GM10266 (cell line): ENCODE data around the gene EIF3J.
A peak's percentile ranks its signal among the peaks of the same experiment; 100 is the strongest.

Experiments used
- DNase-seq: peaks from one replicate; pipeline ENCODE4 v3.0.0; 2012; ENCODE audit errors: extremely low spot score
- TF ChIP-seq, protein P1 (sequence below): IDR thresholded peaks from 2 replicates; pipeline ENCODE4 v1.5.1; 2012; ENCODE audit warnings: mild to moderate bottlenecking, low read depth; ENCODE audit not compliant: control insufficient read depth, insufficient read depth; ENCODE audit errors: missing control alignments

EIF3J gene

DNA sequence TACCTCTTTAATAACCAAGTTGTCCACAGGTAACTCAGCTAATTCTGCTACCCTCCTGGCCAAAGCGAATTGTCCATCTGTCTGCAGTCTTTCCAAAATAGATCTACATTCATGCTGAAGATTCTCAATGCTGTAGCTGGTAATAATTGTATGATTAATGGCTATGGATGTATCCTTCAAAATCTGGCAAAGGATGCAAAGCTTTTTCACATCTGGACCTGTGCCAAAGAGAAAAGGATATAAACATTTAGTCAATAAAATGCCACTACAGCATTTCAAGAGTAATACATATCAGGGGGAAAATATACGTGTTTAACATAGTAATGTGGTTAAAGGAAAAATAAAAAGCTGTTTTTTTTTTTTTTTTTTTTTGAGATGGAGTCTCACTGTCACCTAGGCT is 48.7 kb downstream of the EIF3J start:
- TF ChIP-seq, protein P1, sequence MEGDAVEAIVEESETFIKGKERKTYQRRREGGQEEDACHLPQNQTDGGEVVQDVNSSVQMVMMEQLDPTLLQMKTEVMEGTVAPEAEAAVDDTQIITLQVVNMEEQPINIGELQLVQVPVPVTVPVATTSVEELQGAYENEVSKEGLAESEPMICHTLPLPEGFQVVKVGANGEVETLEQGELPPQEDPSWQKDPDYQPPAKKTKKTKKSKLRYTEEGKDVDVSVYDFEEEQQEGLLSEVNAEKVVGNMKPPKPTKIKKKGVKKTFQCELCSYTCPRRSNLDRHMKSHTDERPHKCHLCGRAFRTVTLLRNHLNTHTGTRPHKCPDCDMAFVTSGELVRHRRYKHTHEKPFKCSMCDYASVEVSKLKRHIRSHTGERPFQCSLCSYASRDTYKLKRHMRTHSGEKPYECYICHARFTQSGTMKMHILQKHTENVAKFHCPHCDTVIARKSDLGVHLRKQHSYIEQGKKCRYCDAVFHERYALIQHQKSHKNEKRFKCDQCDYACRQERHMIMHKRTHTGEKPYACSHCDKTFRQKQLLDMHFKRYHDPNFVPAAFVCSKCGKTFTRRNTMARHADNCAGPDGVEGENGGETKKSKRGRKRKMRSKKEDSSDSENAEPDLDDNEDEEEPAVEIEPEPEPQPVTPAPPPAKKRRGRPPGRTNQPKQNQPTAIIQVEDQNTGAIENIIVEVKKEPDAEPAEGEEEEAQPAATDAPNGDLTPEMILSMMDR, result no peak
- DNase-seq, result no peak

GRCh38 chr15:44588541-44588940 is 51.6 kb downstream of the EIF3J start:
- DNase-seq, result no peak
- TF ChIP-seq, protein P1, result no peak

DNA sequence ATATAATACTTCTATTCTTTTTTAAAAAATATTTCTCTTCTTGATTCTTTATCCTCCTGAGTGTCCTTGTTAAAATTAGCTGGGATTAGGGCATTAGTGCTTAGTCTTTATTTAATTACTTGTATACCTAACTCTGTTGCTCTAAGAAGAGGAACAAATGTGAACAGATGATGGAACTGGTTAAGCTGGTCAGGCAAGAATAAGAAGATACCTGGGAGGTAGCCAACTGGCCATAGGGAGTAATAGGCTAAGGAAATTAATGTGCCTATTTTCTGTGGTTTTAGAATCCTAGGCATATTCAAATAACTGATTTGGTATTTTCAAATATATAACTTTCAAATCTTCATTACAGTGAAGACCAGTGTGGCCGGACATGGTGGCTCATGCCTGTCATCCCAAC is 54.4 kb downstream of the EIF3J start:
- DNase-seq, result no peak
- TF ChIP-seq, protein P1, result no peak

GRCh38 chr15:44593042-44593736 is 56.2 kb downstream of the EIF3J start:
- no peak for DNase-seq
- TF ChIP-seq, protein P1, result peak; percentile 29

GRCh38 chr15:44595246-44595645 is 58.3 kb downstream of the EIF3J start:
- TF ChIP-seq, protein P1, result no peak

GRCh38 chr15:44595656-44596510 is 58.9 kb downstream of the EIF3J start:
- TF ChIP-seq, protein P1, result no peak
- DNase-seq, result peak; percentile 18

More at GRCh38 chr15:44595246-44595645, 58.3 kb downstream of the EIF3J start:
- DNase-seq, result no peak

GRCh38 chr15:44596511-44597010 is 59.6 kb downstream of the EIF3J start:
- TF ChIP-seq, protein P1, result no peak
- peak; percentile 12 for DNase-seq
